Osteoblast (primary cell): ENCODE data around the gene MYO15B. TPM values are rescaled to one million over a fixed set of nuclear protein-coding genes. Genes with fewer than 3 reads are reported as not detected.

Source experiments
- DNase-seq: peaks from one replicate; pipeline ENCODE4 v3.0.0; 2011; ENCODE audit warnings: low spot score, mixed read lengths; ENCODE audit not compliant: insufficient read length; ENCODE audit errors: missing footprints
- H2AFZ ChIP-seq: 2 replicates; pipeline ENCODE4 v1.6.0; 2011; ENCODE audit warnings: mild to moderate bottlenecking, low read length
- H3K27ac ChIP-seq: 2 replicates; pipeline ENCODE4 v1.5.1; 2011; ENCODE audit warnings: mild to moderate bottlenecking, low read depth, low read length, moderate library complexity
- H3K27me3 ChIP-seq: 2 replicates; pipeline ENCODE4 v1.6.0; 2012; ENCODE audit warnings: mild to moderate bottlenecking, control low read depth, inconsistent platforms, low read length, moderate library complexity; ENCODE audit not compliant: insufficient read depth
- H3K36me3 ChIP-seq: 2 replicates; pipeline ENCODE4 v1.5.1; 2011; ENCODE audit warnings: mild to moderate bottlenecking, low read length, control low read depth, moderate library complexity; ENCODE audit not compliant: insufficient read depth
- H3K4me1 ChIP-seq: 2 replicates; pipeline ENCODE4 v1.5.1; 2011; ENCODE audit warnings: mild to moderate bottlenecking, low read length, control low read depth, moderate library complexity; ENCODE audit not compliant: insufficient read depth
- H3K4me2 ChIP-seq: 2 replicates; pipeline ENCODE4 v1.6.0; 2011; ENCODE audit warnings: mild to moderate bottlenecking, low read length; ENCODE audit not compliant: insufficient read depth
- H3K4me3 ChIP-seq: fragments of 200-600 bp; sonication (generic); 3 replicates; pipeline ENCODE4 v1.5.1; 2012; ENCODE audit warnings: mild to moderate bottlenecking, low read length, inconsistent platforms; ENCODE audit not compliant: insufficient read depth
- H3K79me2 ChIP-seq: 2 replicates; pipeline ENCODE4 v1.6.0; 2012; ENCODE audit warnings: mild to moderate bottlenecking, low read length, control low read depth, inconsistent platforms; ENCODE audit not compliant: insufficient read depth
- H3K9me3 ChIP-seq: 2 replicates; pipeline ENCODE4 v1.5.1; 2011; ENCODE audit warnings: low read depth, low read length, control low read depth
- H4K20me1 ChIP-seq: 2 replicates; pipeline ENCODE4 v1.6.0; 2012; ENCODE audit warnings: mild to moderate bottlenecking, low read length, control low read depth; ENCODE audit not compliant: insufficient read depth
- CTCF ChIP-seq: IDR thresholded peaks from 2 replicates; pipeline ENCODE4 v1.5.1; 2011; ENCODE audit warnings: mild to moderate bottlenecking, low read depth, low read length, moderate library complexity; ENCODE audit errors: extremely low read depth
- total RNA-seq: library from RNA; depleted of rRNA; stranded (reverse); fragments of >200 nt; gene quantifications from 2 replicates; pipeline ENCODE4 v1.2.3, GENCODE V29; 2012

The MYO15B gene
- total RNA-seq, 1 donor: 1.4 TPM

- no peaks in the 10 kb centered on the region for H3K9me3 ChIP-seq
- peak; percentile 61 for DNase-seq
- no peaks in the 10 kb centered on the region for H4K20me1 ChIP-seq
- H3K4me3 ChIP-seq: no peak overlapping the region
- no peaks in the 10 kb centered on the region for H3K79me2 ChIP-seq
- no peak overlapping the region for H3K4me2 ChIP-seq
- H3K27me3 ChIP-seq: no peaks in the 10 kb centered on the region
- TF ChIP-seq CTCF: no peak
- no peak overlapping the region for H3K27ac ChIP-seq
- peaks cover 7% of the 10 kb centered on the region for H3K4me1 ChIP-seq
- no peak overlapping the region for H2AFZ ChIP-seq
- H3K36me3 ChIP-seq: no peaks in the 10 kb centered on the region
Observed at GRCh38 chr17:75559958-75560533, 27.6 kb upstream of the MYO15B start.

- peaks cover 5% of the 10 kb centered on the region for H3K4me1 ChIP-seq
- no peaks in the 10 kb centered on the region for H3K27me3 ChIP-seq
- H3K4me2 ChIP-seq: no peak overlapping the region
- DNase-seq: peak; percentile 93
- no peaks in the 10 kb centered on the region for H4K20me1 ChIP-seq
- H3K79me2 ChIP-seq: no peaks in the 10 kb centered on the region
- H3K27ac ChIP-seq: no peak overlapping the region
- H2AFZ ChIP-seq: no peak overlapping the region
- TF ChIP-seq CTCF: no peak
- H3K9me3 ChIP-seq: no peaks in the 10 kb centered on the region
- no peaks in the 10 kb centered on the region for H3K36me3 ChIP-seq
- no peak overlapping the region for H3K4me3 ChIP-seq
Observed at GRCh38 chr17:75561927-75562603, 25.5 kb upstream of the MYO15B start.

- TF ChIP-seq CTCF: no peak
- Histone ChIP-seq H2AFZ (no peak overlapping the region), H3K27ac (no peak overlapping the region), H3K9me3 (no peaks in the 10 kb centered on the region), H3K36me3 (no peaks in the 10 kb centered on the region), H3K4me1 (peaks cover 4% of the 10 kb centered on the region), H3K4me2 (no peak overlapping the region), H3K27me3 (no peaks in the 10 kb centered on the region), H3K79me2 (no peaks in the 10 kb centered on the region), H4K20me1 (no peaks in the 10 kb centered on the region), H3K4me3 (no peak overlapping the region)
- DNase-seq: no peak
Observed at GRCh38 chr17:75563063-75563758, 24.4 kb upstream of the MYO15B start.

- no peak overlapping the region for H3K4me2 ChIP-seq
- H3K9me3 ChIP-seq: no peaks in the 10 kb centered on the region
- no peak for DNase-seq
Observed at GRCh38 chr17:75564195-75564594, 23.4 kb upstream of the MYO15B start.

More at GRCh38 chr17:75564195-75564594, 23.4 kb upstream of the MYO15B start:
- Histone ChIP-seq H3K4me1 (peaks cover 4% of the 10 kb centered on the region), H3K4me3 (no peak overlapping the region), H3K79me2 (no peaks in the 10 kb centered on the region), H3K36me3 (no peaks in the 10 kb centered on the region), H2AFZ (no peak overlapping the region), H3K27ac (no peak overlapping the region), H3K27me3 (no peaks in the 10 kb centered on the region), H4K20me1 (no peaks in the 10 kb centered on the region)
- TF ChIP-seq CTCF: no peak
